H9 (cell line): Measurements from ENCODE around the gene PLAC9. TPM values are rescaled to one million over a fixed set of nuclear protein-coding genes. Genes with fewer than 3 reads are reported as not detected.

ENCODE experiments used
- DNase-seq: peaks from one replicate; pipeline ENCODE4 v3.0.0-alpha.2; 2017
- H2AFZ ChIP-seq: one replicate; pipeline ENCODE4 v1.6.1; 2013; ENCODE audit warnings: mild to moderate bottlenecking, low read length, control low read depth, moderate library complexity
- H2AK5ac ChIP-seq: 2 replicates; pipeline ENCODE4 v1.6.1; 2013; ENCODE audit warnings: low read length, control low read depth, mixed read lengths; ENCODE audit not compliant: insufficient read length
- H2BK120ac ChIP-seq: one replicate; pipeline ENCODE4 v1.6.1; 2013; ENCODE audit warnings: low read depth, mild to moderate bottlenecking, low read length, control low read depth, inconsistent platforms; ENCODE audit not compliant: poor library complexity, severe bottlenecking
- H2BK12ac ChIP-seq: 2 replicates; pipeline ENCODE4 v1.6.1; 2013; ENCODE audit warnings: low read length, control low read depth, mixed read lengths, low read depth; ENCODE audit not compliant: insufficient read length
- H2BK15ac ChIP-seq: 2 replicates; pipeline ENCODE4 v1.6.1; 2013; ENCODE audit warnings: low read depth, low read length, control low read depth
- H2BK20ac ChIP-seq: one replicate; pipeline ENCODE4 v1.6.1; 2013; ENCODE audit warnings: low read depth, mild to moderate bottlenecking, low read length, control low read depth, inconsistent platforms; ENCODE audit not compliant: poor library complexity, severe bottlenecking
- H2BK5ac ChIP-seq: 2 replicates; pipeline ENCODE4 v1.6.1; 2013; ENCODE audit warnings: low read length, control low read depth, mixed read lengths; ENCODE audit not compliant: insufficient read length
- H3K14ac ChIP-seq: 2 replicates; pipeline ENCODE4 v1.6.1; 2013; ENCODE audit warnings: low read length, control low read depth; ENCODE audit not compliant: insufficient read depth
- H3K18ac ChIP-seq: 2 replicates; pipeline ENCODE4 v1.6.1; 2013; ENCODE audit warnings: low read depth, mild to moderate bottlenecking, mixed read lengths, low read length, control low read depth; ENCODE audit not compliant: insufficient read length
- H3K23ac ChIP-seq: 2 replicates; pipeline ENCODE4 v1.6.1; 2013; ENCODE audit warnings: low read length, control low read depth, mixed read lengths, low read depth; ENCODE audit not compliant: insufficient read length
- H3K23me2 ChIP-seq: 2 replicates; pipeline ENCODE4 v1.6.1; 2013; ENCODE audit warnings: low read depth, mild to moderate bottlenecking, mixed read lengths, low read length, control low read depth; ENCODE audit not compliant: insufficient read length, poor library complexity, severe bottlenecking
- H3K27ac ChIP-seq: 2 replicates; pipeline ENCODE4 v1.5.1; 2013; ENCODE audit warnings: low read length, control low read depth, mixed read lengths, low read depth; ENCODE audit not compliant: insufficient read length
- H3K27me3 ChIP-seq: 2 replicates; pipeline ENCODE4 v1.6.1; 2013; ENCODE audit warnings: low read length, control low read depth, inconsistent platforms; ENCODE audit not compliant: insufficient read depth
- H3K4ac ChIP-seq: 2 replicates; pipeline ENCODE4 v1.6.1; 2013; ENCODE audit warnings: low read depth, mild to moderate bottlenecking, control low read depth, inconsistent platforms, low read length, moderate library complexity
- H3K4me1 ChIP-seq: 2 replicates; pipeline ENCODE4 v1.6.1; 2013; ENCODE audit warnings: low read length, control low read depth, inconsistent platforms; ENCODE audit not compliant: insufficient read depth
- H3K4me2 ChIP-seq: 2 replicates; pipeline ENCODE4 v1.6.1; 2013; ENCODE audit warnings: low read length, control low read depth, mixed read lengths; ENCODE audit not compliant: insufficient read length, insufficient read depth
- H3K56ac ChIP-seq: 2 replicates; pipeline ENCODE4 v1.6.1; 2013; ENCODE audit warnings: low read depth, mild to moderate bottlenecking, mixed read lengths, low read length, control low read depth; ENCODE audit not compliant: insufficient read length
- H3K79me1 ChIP-seq: 2 replicates; pipeline ENCODE4 v1.6.1; 2013; ENCODE audit warnings: low read depth, mild to moderate bottlenecking, moderate library complexity, low read length, control low read depth, inconsistent platforms; ENCODE audit not compliant: insufficient read depth, poor library complexity, severe bottlenecking
- H3K79me2 ChIP-seq: 2 replicates; pipeline ENCODE4 v1.6.1; 2013; ENCODE audit warnings: low read length, control low read depth, inconsistent platforms; ENCODE audit not compliant: insufficient read depth
- H3K9ac ChIP-seq: 2 replicates; pipeline ENCODE4 v1.6.1; 2013; ENCODE audit warnings: low read length, control low read depth, mixed read lengths; ENCODE audit not compliant: insufficient read length; ENCODE audit errors: extremely low read depth
- H3K9me3 ChIP-seq: one replicate; pipeline ENCODE4 v1.6.1; 2013; ENCODE audit warnings: low read depth, low read length, inconsistent platforms; ENCODE audit not compliant: control insufficient read depth
- H3T11ph ChIP-seq: one replicate; pipeline ENCODE4 v1.6.1; 2013; ENCODE audit warnings: mild to moderate bottlenecking, low read length, control low read depth, inconsistent platforms
- H4K20me1 ChIP-seq: one replicate; pipeline ENCODE4 v1.6.1; 2013; ENCODE audit not compliant: control insufficient read depth, insufficient read length, insufficient read depth
- H4K5ac ChIP-seq: 2 replicates; pipeline ENCODE4 v1.6.1; 2013; ENCODE audit warnings: low read depth, mild to moderate bottlenecking, mixed read lengths, low read length, control low read depth; ENCODE audit not compliant: insufficient read length
- H4K8ac ChIP-seq: replicated peaks from 2 replicates; pipeline ENCODE4 v1.6.1; 2013; ENCODE audit warnings: low read length, control low read depth, mixed read lengths, low read depth; ENCODE audit not compliant: insufficient read length
- H4K91ac ChIP-seq: 2 replicates; pipeline ENCODE4 v1.6.1; 2013; ENCODE audit warnings: low read depth, mild to moderate bottlenecking, moderate library complexity, mixed read lengths, low read length, control low read depth; ENCODE audit not compliant: insufficient read length
- H3K27ac Mint-ChIP-seq, 3 experiments: 2 replicates in 2 of 3; 3 replicates in 1 of 3; pipeline ENCODE4 v1.8.0; 2020 to 2021; ENCODE audit warnings: mixed read lengths in 3 of 3, mild to moderate bottlenecking in 1 of 3, moderate library complexity in 1 of 3
- H3K27me3 Mint-ChIP-seq: 2 replicates; pipeline ENCODE4 v1.8.0; 2021; ENCODE audit warnings: low read depth, mild to moderate bottlenecking, moderate library complexity, mixed read lengths
- H3K36me3 Mint-ChIP-seq, 3 experiments: 2 replicates in 2 of 3; 3 replicates in 1 of 3; pipeline ENCODE4 v1.8.0; 2020 to 2021; ENCODE audit warnings: low read depth in 3 of 3, mixed read lengths in 3 of 3; ENCODE audit not compliant: insufficient read depth in 1 of 3
- H3K4me1 Mint-ChIP-seq, 2 experiments: 2 replicates each; pipeline ENCODE4 v1.8.0; 2020; ENCODE audit warnings: mixed read lengths in 2 of 2
- H3K4me3 Mint-ChIP-seq, 2 experiments: 2 replicates in 1 of 2; 3 replicates in 1 of 2; pipeline ENCODE4 v1.8.0; 2020 to 2021; ENCODE audit warnings: mild to moderate bottlenecking in 2 of 2, mixed read lengths in 2 of 2, moderate library complexity in 1 of 2
- H3K9me3 Mint-ChIP-seq, 2 experiments: 2 replicates in 1 of 2; 3 replicates in 1 of 2; pipeline ENCODE4 v1.8.0; 2020; ENCODE audit warnings: mild to moderate bottlenecking in 2 of 2, mixed read lengths in 2 of 2, moderate library complexity in 1 of 2
- WGBS: extraction: QIAGEN DNeasy Blood & Tissue Kit; methylation state at CpG from one replicate; pipeline ENCODE4 v1.1.7; 2013; ENCODE audit warnings: missing lambda C conversion rate, low lambda C conversion rate, mixed read lengths; ENCODE audit not compliant: insufficient read length; ENCODE audit errors: extremely low coverage; 5-methylcytosine and 5-hydroxymethylcytosine counted together
- total RNA-seq: library from RNA; stranded (reverse); gene quantifications from 2 replicates; pipeline ENCODE4 v1.2.1, GENCODE V29; 2021
- TF ChIP-seq, protein P1 (sequence below): fragments of 200-600 bp; sonication (generic); conservative IDR thresholded peaks from 3 replicates; pipeline ENCODE4 v1.8.0; 2021; ENCODE audit warnings: antibody characterized with exemption, mild to moderate bottlenecking

PLAC9 gene
- total RNA-seq, 1 experiment from 2014 or later: 4.3 TPM

DNA sequence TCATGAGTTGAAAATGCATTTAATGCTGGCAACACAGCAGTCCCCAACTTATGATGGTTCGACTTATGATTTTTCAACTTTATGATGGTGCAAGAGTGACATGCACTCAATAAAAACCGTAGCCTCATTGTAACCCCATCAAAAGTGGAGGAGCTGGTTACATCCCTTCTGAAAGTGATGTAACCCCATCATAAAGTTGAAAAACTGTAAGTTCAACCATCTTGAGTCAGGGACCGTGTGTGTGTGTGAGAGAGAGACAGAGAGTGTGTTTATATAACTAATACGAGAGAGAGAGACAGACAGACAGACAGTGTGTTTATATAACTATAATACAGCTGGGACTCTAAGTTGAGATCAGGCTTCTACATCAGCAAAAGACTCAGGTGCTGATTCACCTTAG lies 51.8 kb downstream of the PLAC9 start:
- H4K20me1 ChIP-seq: no peaks in the 10 kb centered on the region
- H2AFZ ChIP-seq: no peak overlapping the region

More for the DNA sequence above, 51.8 kb downstream of the PLAC9 start:
- no CpG with 5 or more reads among the region's 4 CpGs for WGBS
- no peaks in the 10 kb centered on the region for H3K9me3 ChIP-seq
- H3K27me3 Mint-ChIP-seq: no peaks in the 10 kb centered on the region
- H3K4me3 Mint-ChIP-seq: no peak overlapping the region
- H3K36me3 Mint-ChIP-seq: peaks cover 0 to 2% (median 0%) of the 10 kb centered on the region in 3 experiments; a peak in 1 of 7 replicates
- no peak overlapping the region for H3K18ac ChIP-seq
- no peak for DNase-seq
- H2BK15ac ChIP-seq: no peak overlapping the region
- no peaks in the 10 kb centered on the region for H3K9me3 Mint-ChIP-seq
- H4K91ac ChIP-seq: no peak overlapping the region
- no peak overlapping the region for H3K23ac ChIP-seq
- H3K4me1 ChIP-seq: 0 out of 2 replicates have a peak, but pooled peaks cover 2% of the 10 kb centered on the region
- peaks cover 3% of the 10 kb centered on the region for H3K79me1 ChIP-seq
- H3K4me2 ChIP-seq: no peak overlapping the region
- no peak overlapping the region for H2AK5ac ChIP-seq
- peaks cover 5 to 29% of the 10 kb centered on the region in 2 experiments for H3K4me1 Mint-ChIP-seq
- no peak overlapping the region for H2BK20ac ChIP-seq
- no peak overlapping the region for H4K8ac ChIP-seq
- no peak overlapping the region for H2BK12ac ChIP-seq
- no peaks in the 10 kb centered on the region for H3K27me3 ChIP-seq
- TF ChIP-seq, protein P1, sequence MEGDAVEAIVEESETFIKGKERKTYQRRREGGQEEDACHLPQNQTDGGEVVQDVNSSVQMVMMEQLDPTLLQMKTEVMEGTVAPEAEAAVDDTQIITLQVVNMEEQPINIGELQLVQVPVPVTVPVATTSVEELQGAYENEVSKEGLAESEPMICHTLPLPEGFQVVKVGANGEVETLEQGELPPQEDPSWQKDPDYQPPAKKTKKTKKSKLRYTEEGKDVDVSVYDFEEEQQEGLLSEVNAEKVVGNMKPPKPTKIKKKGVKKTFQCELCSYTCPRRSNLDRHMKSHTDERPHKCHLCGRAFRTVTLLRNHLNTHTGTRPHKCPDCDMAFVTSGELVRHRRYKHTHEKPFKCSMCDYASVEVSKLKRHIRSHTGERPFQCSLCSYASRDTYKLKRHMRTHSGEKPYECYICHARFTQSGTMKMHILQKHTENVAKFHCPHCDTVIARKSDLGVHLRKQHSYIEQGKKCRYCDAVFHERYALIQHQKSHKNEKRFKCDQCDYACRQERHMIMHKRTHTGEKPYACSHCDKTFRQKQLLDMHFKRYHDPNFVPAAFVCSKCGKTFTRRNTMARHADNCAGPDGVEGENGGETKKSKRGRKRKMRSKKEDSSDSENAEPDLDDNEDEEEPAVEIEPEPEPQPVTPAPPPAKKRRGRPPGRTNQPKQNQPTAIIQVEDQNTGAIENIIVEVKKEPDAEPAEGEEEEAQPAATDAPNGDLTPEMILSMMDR: no peak
- H3K27ac Mint-ChIP-seq: no peak overlapping the region
- no peak overlapping the region for H4K5ac ChIP-seq
- H2BK5ac ChIP-seq: no peak overlapping the region
- no peak overlapping the region for H3K56ac ChIP-seq
- no peak overlapping the region for H3K14ac ChIP-seq
- H2BK120ac ChIP-seq: no peak overlapping the region
- H3T11ph ChIP-seq: no peak overlapping the region
- no peak overlapping the region for H3K9ac ChIP-seq
- H3K27ac ChIP-seq: no peak overlapping the region
- H3K79me2 ChIP-seq: no peaks in the 10 kb centered on the region
- no peaks in the 10 kb centered on the region for H3K23me2 ChIP-seq
- no peak overlapping the region for H3K4ac ChIP-seq
